GM18907 (cell line): ENCODE results near the gene FOXP1.
"Not testable (repeated sequence)": the region's sequence is repeated elsewhere in the genome, so short reads cannot be mapped to it uniquely, and the experiment has no call there.

ENCODE experiments used
- ATAC-seq: cut with Tn5 transposase; IDR thresholded peaks from one replicate; pipeline ENCODE4 v1.9.1; 2021; ENCODE audit warnings: mild to moderate bottlenecking, moderate library complexity; ENCODE audit not compliant: unreplicated experiment

FOXP1 gene

GRCh38 chr3:71435836-71436235 lies 147.7 kb downstream of the FOXP1 start:
- not testable (repeated sequence) for ATAC-seq

GRCh38 chr3:71433631-71434030 lies 149.9 kb downstream of the FOXP1 start:
- no peak for ATAC-seq

GRCh38 chr3:71432044-71432975 lies 151.2 kb downstream of the FOXP1 start:
- ATAC-seq = no peak

GRCh38 chr3:71430941-71431552 lies 152.5 kb downstream of the FOXP1 start:
- no peak for ATAC-seq

GRCh38 chr3:71429597-71429988 lies 153.9 kb downstream of the FOXP1 start:
- no peak for ATAC-seq

DNA sequence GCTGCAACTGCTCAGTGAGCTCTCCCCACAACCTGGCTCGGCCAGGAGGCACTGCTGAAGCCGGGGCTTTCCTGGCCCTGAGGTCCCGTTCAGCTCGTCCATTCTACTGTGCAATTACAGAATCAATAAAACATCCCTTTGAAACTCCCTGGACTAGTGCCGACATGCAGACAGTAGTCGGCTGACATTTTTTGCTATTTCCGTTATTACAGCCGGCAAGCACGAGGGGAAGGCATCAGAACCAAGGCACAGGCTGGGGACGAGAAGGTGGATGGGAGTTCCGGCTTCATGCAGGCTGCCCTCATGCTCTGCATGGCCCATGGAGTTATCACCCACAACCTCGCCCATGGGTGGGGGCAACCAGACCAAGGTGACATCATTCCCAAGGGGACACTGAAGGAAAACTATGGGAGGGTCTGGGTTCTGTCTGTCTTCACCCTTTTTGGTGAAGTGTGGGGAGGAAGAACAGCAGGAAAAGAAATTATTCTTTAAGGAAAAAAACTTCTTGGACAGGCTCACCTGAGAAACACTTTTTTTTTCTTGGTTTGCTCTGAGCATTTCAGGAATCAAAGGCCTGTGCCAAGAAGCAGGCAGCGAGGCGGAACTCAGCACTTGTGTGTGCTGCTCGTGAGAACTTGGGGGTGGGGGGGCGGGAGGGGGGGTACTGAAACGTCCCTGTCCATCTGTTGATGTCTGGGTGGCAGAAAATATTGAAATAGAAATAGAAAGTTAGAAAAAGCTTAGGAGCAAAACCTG lies 154.5 kb downstream of the FOXP1 start:
- ATAC-seq = no peak

- no peak for ATAC-seq
Observed at GRCh38 chr3:71425491-71426071, 157.9 kb downstream of the FOXP1 start.

DNA sequence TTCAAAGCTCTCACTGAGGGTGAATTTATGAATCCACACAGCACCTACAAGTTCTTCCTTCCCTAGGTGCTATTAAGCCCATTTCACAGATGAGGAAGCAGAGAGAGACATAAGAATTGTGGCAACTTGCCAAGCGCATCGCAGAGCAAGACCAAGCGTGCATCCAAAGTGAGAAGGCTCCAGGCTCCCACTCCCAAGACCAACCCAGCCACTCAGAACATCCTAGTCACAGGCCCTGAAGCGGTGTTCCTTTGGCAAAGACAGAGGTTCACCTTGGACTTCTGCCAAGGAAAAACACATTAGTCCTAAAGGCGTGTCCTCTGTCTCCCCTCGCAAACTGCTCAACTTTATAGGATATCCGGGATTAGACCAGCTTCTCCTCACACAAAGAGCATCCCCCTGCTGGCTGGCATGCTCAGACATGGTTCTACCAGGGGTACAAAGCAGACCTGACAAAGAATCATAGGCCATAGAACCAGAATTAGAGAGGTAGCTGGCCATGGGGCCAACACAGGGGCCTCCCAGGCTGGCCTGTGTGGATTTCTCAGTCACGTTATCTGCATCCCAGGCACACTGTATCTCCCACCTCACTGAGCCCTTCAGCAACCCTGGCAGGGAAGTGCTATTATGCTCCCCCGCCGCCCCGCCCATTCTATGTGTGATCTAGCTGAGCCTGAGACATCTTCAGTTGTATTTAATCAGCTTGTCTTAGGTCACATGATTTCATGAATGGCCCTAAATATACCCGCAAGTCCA lies 160.2 kb downstream of the FOXP1 start:
- no peak for ATAC-seq

DNA sequence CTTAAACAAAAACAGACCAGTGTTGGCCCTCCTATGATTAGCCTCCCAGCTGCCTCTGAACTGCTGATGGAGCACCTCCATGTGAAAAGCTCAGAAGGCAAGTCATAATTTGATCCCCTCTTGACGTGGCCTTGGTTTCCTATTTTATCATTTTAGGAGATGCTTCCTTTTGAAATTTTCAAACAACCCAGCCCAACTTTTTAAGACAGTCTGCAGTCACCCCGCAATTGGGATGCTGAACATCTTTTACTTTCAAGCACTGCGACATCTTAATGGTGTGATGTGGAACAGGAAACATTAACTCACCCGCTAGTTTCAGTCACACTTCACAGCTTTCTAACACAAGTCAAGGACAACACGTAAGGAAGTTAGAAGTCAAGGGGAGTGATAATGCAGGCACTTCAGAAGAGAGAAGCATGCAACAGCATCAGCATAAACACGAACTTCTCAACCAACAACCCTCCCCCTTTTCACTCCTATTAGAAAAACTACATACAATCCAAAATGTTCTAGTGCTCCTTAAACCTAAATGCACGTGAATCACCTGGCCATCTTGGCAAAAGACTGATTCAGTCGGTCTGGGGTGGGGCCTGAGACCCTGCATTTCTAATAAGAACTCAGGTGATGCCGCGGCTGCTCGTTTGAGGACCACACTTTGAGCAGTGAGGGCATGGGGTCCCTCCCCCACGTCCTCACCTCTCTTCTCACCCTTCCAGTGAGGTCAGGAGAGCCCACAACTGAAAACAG lies 161.5 kb downstream of the FOXP1 start:
- peak; percentile 90 for ATAC-seq

GRCh38 chr3:71421475-71421819 lies 162.1 kb downstream of the FOXP1 start:
- peak; percentile 71 for ATAC-seq

DNA sequence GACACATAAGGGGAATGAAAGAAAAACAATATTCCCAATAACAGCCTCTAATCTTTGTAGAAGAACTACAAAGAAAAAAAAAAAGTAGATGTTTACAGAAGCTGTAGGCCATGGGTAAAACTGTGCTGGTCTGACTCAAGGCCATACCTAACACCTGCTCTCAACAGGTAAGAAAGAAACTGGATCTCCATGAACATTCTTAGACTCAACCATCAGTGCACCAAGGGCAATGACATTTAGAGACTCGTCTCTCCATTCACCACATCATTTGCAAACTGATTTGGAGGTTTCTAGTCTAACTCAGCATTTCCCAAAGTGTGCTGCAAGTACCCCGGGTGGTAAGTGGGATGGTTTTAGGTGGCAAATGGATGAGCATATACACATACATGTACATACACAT lies 164.2 kb downstream of the FOXP1 start:
- no peak for ATAC-seq

DNA sequence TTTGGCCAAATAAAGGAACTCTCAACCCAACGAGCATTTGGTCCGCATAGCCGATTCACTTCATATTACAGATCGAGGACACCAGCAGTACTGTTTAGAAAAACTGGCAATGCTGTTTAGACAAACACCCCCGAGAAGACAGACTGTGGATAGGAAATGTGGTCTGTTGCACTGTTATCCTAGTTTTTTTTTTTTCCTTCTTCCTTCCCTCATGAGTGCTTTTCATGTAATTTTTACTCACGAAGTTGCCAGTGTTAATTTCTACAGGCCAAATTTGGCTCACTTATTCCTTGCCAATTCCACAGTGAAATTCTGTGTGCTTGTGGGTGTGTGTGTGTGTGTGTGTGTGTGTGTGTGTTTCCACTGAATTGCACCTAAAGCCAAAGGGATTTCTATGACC lies 165.7 kb downstream of the FOXP1 start:
- no peak for ATAC-seq

- no peak for ATAC-seq
Observed at GRCh38 chr3:71416876-71417275, 166.7 kb downstream of the FOXP1 start.

GRCh38 chr3:71415681-71416122 lies 167.8 kb downstream of the FOXP1 start:
- ATAC-seq = no peak

DNA sequence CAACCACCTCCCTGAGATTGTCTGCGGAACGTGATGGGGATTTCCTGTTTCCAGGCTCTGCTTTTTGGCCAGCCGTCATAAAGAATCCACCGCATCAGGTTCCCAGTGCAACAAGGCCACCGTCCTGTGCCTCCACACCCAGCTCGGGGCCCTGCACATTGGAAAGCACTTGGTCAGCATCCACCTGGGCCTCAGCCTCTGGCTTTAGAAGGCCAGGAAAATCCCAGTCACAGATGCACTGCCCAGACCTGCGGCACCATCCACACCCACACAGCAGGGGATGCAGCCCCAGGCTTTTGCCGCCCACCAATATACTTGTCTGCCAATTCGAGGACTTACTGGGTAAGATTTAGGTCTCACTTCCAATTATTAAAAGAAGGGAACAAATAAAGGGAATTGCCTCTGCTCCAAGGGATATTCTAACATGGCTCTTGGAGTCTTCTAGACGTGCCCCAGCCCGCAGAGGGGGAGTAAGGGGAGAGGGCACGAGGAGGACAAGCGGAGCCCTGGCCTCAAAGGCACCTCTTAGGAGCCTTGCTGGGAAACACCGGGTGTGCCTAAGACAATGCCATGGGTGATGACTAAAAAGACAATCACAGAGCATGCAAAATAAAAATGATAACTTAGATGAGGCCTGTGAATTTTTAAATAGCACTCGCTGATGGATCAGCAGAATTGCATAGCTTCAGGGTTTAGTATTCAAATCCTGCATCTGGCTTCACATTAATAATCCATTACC lies 169.2 kb downstream of the FOXP1 start:
- no peak for ATAC-seq

GRCh38 chr3:71413572-71413971 lies 170.0 kb downstream of the FOXP1 start:
- no peak for ATAC-seq

DNA sequence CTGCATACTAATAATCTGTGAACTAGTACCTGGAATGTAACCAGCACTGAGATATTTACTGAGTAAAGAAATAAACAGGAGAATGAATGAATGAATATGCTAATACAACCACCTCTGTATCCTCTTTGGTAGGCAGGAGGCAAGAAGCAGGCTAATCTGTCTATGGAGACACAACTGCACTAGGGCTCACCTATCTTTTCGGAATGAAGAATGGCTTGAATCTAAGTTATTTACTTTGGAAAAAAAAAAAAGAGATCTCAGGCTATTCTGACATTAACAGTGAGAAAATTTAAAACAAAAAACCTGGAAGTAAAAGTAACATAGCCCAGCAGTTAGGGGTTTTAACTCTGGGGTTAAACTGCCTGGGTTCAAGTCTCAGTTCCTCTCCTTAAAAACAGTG lies 174.2 kb downstream of the FOXP1 start:
- no peak for ATAC-seq

GRCh38 chr3:71408903-71409302 lies 174.6 kb downstream of the FOXP1 start:
- no peak for ATAC-seq

GRCh38 chr3:71407823-71408222 lies 175.7 kb downstream of the FOXP1 start:
- no peak for ATAC-seq
